ENCODE measurements around the gene DSP. TPM values are rescaled to one million over a fixed set of nuclear protein-coding genes. Genes with fewer than 3 reads are reported as not detected.

DSP gene
- total and polyA plus RNA-seq, 8 donors = 12.0 to 125 (median 80.6) TPM

DNA sequence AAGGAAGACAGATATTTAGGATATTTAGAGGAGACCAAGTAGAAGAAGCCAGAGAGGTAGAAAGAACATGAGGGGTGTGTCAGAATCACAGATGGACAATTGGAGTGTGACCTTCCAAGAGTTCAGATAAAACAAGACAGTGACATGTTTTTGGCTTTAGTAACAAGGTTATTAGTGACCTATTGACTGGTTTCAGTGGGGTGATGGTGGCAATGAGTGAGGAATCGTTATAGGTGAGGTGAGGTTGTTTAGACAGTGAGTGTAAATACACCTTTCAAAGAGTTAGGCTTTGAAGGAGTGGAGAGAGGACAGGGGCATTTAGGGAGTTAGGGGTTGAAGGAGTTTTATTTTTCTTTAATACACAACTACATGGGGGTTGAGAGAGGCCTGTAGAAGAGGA is 51.8 kb downstream of the DSP start:
- no peaks in the 10 kb centered on the region for H3K9me3 ChIP-seq
- no peak for TF ChIP-seq POLR2AphosphoS5 (IDR thresholded peaks at IDR 0.05)
- no peak overlapping the region for H3K4me3 ChIP-seq
- peaks cover 20 to 57% (median 38%) of the 10 kb centered on the region in 4 donors for H3K4me1 ChIP-seq
- H3K27me3 ChIP-seq = no peaks in the 10 kb centered on the region
- DNase-seq = no peak
- 32 to 57% (median 50%) methylated on average over 1 of the region's 1 CpG for WGBS, 5 donors
- H3K27ac ChIP-seq = no peak overlapping the region
- peaks cover 5 to 43% (median 41%) of the 10 kb centered on the region in 4 donors for H3K36me3 ChIP-seq
- intact Hi-C loops (cut with DNase I; ENCODE audit: low total_unique reads) = loop anchor here (10.0 kb wide), 1 partner anchor 198 kb away; no protein-coding TSS in a partner anchor

DNA sequence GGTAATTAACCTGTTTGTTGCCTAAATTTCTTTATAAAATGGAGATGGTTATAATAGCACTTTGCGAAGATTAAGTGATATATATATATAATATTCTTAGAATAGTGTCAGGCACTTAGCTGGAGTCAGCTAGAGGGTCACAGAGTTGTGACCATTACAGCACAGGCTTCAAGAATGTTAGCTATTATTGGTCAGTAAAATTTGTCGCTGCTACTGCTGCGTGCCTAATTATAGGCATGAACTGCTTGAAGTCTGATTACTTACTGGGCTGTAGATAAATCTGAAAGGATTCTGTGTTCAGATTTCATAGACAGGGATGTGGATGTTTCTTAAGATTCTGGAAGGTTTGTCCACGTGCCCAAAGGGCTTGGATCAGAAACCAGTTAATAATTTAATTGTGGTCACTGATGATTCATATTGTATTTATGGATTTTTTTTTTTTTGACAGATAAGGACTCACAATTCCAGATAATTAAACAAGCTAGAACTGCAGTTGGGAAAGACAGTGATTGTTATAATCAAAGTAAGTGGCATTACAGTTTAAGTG is 53.2 kb downstream of the DSP start:
- 60 to 77% (median 69%) methylated on average over 4 of the region's 4 CpGs for WGBS, 5 donors
- H3K4me3 ChIP-seq = no peak overlapping the region
- H3K4me1 ChIP-seq = peaks cover 14 to 43% (median 28%) of the 10 kb centered on the region in 4 donors
- TF ChIP-seq, protein P1, sequence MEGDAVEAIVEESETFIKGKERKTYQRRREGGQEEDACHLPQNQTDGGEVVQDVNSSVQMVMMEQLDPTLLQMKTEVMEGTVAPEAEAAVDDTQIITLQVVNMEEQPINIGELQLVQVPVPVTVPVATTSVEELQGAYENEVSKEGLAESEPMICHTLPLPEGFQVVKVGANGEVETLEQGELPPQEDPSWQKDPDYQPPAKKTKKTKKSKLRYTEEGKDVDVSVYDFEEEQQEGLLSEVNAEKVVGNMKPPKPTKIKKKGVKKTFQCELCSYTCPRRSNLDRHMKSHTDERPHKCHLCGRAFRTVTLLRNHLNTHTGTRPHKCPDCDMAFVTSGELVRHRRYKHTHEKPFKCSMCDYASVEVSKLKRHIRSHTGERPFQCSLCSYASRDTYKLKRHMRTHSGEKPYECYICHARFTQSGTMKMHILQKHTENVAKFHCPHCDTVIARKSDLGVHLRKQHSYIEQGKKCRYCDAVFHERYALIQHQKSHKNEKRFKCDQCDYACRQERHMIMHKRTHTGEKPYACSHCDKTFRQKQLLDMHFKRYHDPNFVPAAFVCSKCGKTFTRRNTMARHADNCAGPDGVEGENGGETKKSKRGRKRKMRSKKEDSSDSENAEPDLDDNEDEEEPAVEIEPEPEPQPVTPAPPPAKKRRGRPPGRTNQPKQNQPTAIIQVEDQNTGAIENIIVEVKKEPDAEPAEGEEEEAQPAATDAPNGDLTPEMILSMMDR (IDR thresholded peaks at IDR 0.05) = no peak
- TF ChIP-seq POLR2A (IDR thresholded peaks at IDR 0.05) (no peak), POLR2AphosphoS5 (IDR thresholded peaks at IDR 0.05) (no peak), EP300 (IDR thresholded peaks at IDR 0.05) (no peak)
- H3K36me3 ChIP-seq = peaks cover 5 to 57% (median 54%) of the 10 kb centered on the region in 4 donors
- no peaks in the 10 kb centered on the region for H3K9me3 ChIP-seq
- intact Hi-C loops (cut with DNase I; ENCODE audit: low total_unique reads) = loop anchor here (10.0 kb wide), 1 partner anchor 200 kb away; no protein-coding TSS in a partner anchor
- H3K27ac ChIP-seq = no peak overlapping the region
- DNase-seq = no peak
- no peaks in the 10 kb centered on the region for H3K27me3 ChIP-seq

DNA sequence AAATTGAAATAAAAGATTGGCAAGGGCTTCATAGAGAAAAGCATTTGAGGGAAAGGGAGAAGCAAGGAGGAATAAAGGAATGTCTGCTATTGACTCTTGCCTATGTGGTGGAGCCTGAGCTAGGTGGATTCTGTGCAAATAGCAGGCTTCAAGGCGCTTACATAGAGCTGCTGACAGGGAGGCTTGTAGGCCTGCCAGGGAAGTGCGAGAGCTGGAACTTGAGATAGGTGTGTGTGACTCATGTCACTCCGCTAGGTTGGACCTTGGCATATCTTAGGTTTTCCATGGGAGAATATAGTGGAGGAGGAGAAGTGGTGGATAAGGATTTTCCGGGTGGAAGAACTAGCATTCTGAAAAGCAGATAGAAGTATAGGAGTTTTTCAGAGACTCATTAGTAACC is 62.5 kb downstream of the DSP start:
- peak in 1 of 2 donors; percentile 45 for DNase-seq
- Histone ChIP-seq H3K27me3 (no peaks in the 10 kb centered on the region), H3K4me3 (no peak overlapping the region), H3K9me3 (no peaks in the 10 kb centered on the region), H3K4me1 (peaks cover 0 to 4% (median 0%) of the 10 kb centered on the region in 4 donors), H3K27ac (no peak overlapping the region), H3K36me3 (peaks cover 50 to 100% (median 97%) of the 10 kb centered on the region in 4 donors)
- 58 to 61% (median 60%) methylated on average over 4 of the region's 4 CpGs for WGBS, 5 donors
- peak in 2 of 3 donors; percentile 9 to 50 for TF ChIP-seq POLR2AphosphoS5 (IDR thresholded peaks at IDR 0.05)
- TF ChIP-seq POLR2A (IDR thresholded peaks at IDR 0.05) = no peak
- intact Hi-C loops (cut with DNase I; ENCODE audit: low total_unique reads) = no loop called here

DNA sequence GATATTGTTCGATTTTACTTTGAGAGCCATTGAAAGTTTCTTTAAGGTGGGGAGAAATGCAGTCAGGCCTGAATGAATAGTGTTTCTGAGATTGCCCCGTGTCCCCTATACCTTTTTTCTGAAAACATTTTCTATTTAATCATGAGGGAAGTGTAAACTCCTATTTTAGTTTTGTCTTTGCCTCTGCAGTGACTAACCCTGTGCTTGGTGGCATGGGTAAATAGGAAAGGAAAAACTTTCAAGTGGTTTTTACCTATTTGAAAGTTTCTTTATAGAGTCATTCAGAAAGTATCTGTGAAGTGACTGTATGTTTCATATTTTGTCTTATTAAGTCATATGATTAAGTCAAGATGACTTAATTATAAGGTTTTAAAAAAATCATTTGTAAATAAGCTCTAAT is 63.0 kb downstream of the DSP start:
- TF ChIP-seq POLR2A (IDR thresholded peaks at IDR 0.05) (no peak), POLR2AphosphoS5 (IDR thresholded peaks at IDR 0.05) (no peak), EP300 (IDR thresholded peaks at IDR 0.05) (no peak)
- TF ChIP-seq, protein P1 (IDR thresholded peaks at IDR 0.05) = no peak
- Histone ChIP-seq H3K4me1 (peaks cover 0 to 4% (median 0%) of the 10 kb centered on the region in 4 donors), H3K9me3 (no peaks in the 10 kb centered on the region), H3K27ac (no peak overlapping the region), H3K36me3 (peaks cover 50 to 100% (median 98%) of the 10 kb centered on the region in 4 donors), H3K27me3 (no peaks in the 10 kb centered on the region), H3K4me3 (no peak overlapping the region)
- intact Hi-C loops (cut with DNase I; ENCODE audit: low total_unique reads) = no loop called here
- WGBS, 5 donors = 78 to 91% (median 84%) methylated on average over 2 of the region's 2 CpGs
- DNase-seq = no peak

DNA sequence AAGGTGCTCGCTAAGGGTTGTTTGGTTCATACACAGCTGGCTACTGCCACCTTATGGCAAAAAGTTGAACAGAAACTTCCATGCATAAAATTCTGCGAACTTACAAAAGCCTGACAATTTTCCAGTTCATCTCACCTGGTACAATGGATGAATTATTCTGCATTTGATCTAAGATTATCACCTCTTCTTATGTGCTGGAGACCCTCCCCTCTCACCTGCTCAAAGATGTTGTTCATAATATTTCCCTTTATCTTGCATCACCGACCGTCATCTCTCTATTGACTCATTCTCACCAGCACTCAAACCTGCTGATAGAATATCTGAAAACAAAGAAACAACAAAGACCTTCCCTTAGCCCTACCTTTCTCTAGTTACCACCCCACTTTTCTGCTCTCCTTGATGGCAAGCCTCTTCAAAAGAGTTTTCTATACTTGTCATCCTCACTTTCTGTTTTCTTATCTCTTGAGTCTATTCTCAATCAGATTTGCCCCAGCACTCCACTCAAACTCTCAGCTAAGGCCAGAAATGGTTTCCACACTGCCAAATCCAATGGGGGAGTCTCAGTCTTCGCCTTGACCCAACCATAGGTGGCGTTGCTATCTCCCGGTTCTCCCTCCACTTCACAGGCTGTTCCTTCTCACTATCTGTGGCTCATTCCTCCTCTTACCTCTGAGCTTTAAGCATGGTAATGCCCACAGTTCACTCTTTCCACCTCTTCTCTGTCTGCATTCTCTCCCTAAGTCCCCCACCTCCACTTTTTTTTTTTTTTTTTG is 74.3 kb downstream of the DSP start:
- 12 to 24% (median 17%) methylated on average over 7 of the region's 7 CpGs for WGBS, 5 donors
- H3K36me3 ChIP-seq = peaks cover 3 to 32% (median 24%) of the 10 kb centered on the region in 4 donors
- peak; percentile 38 to 85 for DNase-seq

More for the DNA sequence above, 74.3 kb downstream of the DSP start:
- peak overlapping the region in 3 of 4 donors; percentile 2 to 30 (median 8) for H3K4me3 ChIP-seq
- peak in 1 of 3 donors; percentile 18 for TF ChIP-seq POLR2AphosphoS5 (IDR thresholded peaks at IDR 0.05)
- TF ChIP-seq, protein P1 (IDR thresholded peaks at IDR 0.05) = peak in 5 of 7 experiments; percentile 58 to 73 (median 63)
- no peak for TF ChIP-seq EP300 (IDR thresholded peaks at IDR 0.05)
- no peak for TF ChIP-seq POLR2A (IDR thresholded peaks at IDR 0.05)
- no peaks in the 10 kb centered on the region for H3K27me3 ChIP-seq
- H3K9me3 ChIP-seq = no peaks in the 10 kb centered on the region
- no peak overlapping the region for H3K27ac ChIP-seq
- intact Hi-C loops (cut with DNase I; ENCODE audit: low total_unique reads) = loop anchor here (10.0 kb wide), 2 partner anchors 341 to 941 kb away; no protein-coding TSS in a partner anchor
- H3K4me1 ChIP-seq = peaks cover 0 to 15% (median 12%) of the 10 kb centered on the region in 4 donors

Measured in stomach (tissue), 9 donors.